Activated CD8-positive, alpha-beta T cell treated with anti-CD3 and anti-CD28 coated beads, Interleukin-2, amount 10 ng/mL, durations not matched to agents 7 days and 5 days (primary cell): Measurements from ENCODE around the gene CYP2D6. TPM values are rescaled to one million over a fixed set of nuclear protein-coding genes. Genes with fewer than 3 reads are reported as not detected.

Source experiments
- ATAC-seq: fragments of 150-1000 bp; cut with Tn5 transposase; one replicate; pipeline ENCODE4 v1.10.0; 2021; ENCODE audit warnings: moderate library complexity
- CTCF ChIA-PET: fragments of 350-600 bp; sonication (Branson Sonifier 250); formaldehyde crosslinking; loops from one replicate; lab custom pipeline; 2021; ENCODE audit warnings: antibody characterized with exemption; lab: Charles Lee
- POLR2A ChIA-PET: fragments of 350-600 bp; sonication (Branson Sonifier 250); formaldehyde crosslinking; loops from one replicate; lab custom pipeline; 2021; ENCODE audit warnings: antibody characterized with exemption; lab: Charles Lee
- DNase-seq: peaks from one replicate; pipeline ENCODE4 v3.0.0-alpha.2; 2020
- H3K27ac Mint-ChIP-seq: one replicate; pipeline ENCODE4 v1.8.0; 2021; ENCODE audit warnings: mild to moderate bottlenecking, mixed read lengths
- H3K27me3 Mint-ChIP-seq: one replicate; pipeline ENCODE4 v1.8.0; 2021; ENCODE audit warnings: low read depth, mixed read lengths
- H3K36me3 Mint-ChIP-seq: one replicate; pipeline ENCODE4 v1.8.0; 2021; ENCODE audit warnings: low read depth, mixed read lengths
- H3K4me1 Mint-ChIP-seq: one replicate; pipeline ENCODE4 v1.8.0; 2021; ENCODE audit warnings: low read depth, mixed read lengths
- H3K4me3 Mint-ChIP-seq: one replicate; pipeline ENCODE4 v1.8.0; 2021; ENCODE audit warnings: mild to moderate bottlenecking, mixed read lengths
- H3K9me3 Mint-ChIP-seq: one replicate; pipeline ENCODE4 v1.8.0; 2022; ENCODE audit warnings: mixed read lengths; ENCODE audit not compliant: insufficient read depth
- total RNA-seq, 2 experiments: library from RNA; stranded (reverse); gene quantifications; one replicate each; pipeline ENCODE4 v1.2.3, GENCODE V29; 2021

The CYP2D6 gene
- total RNA-seq, 2 experiments from 2014 or later = 2.9 to 3.6 TPM

- Mint-ChIP-seq H3K27ac (peak overlapping the region; percentile 52), H3K36me3 (peaks cover 19% of the 10 kb centered on the region), H3K4me1 (peaks cover 44% of the 10 kb centered on the region), H3K27me3 (no peaks in the 10 kb centered on the region), H3K9me3 (no peaks in the 10 kb centered on the region), H3K4me3 (no peak overlapping the region)
- ChIA-PET CTCF (interaction anchor here (4.2 kb wide), 1 partner anchor 13 kb away, joined by 40 read pairs; the partner anchor contains the start of gene NDUFA6), POLR2A (interaction anchor here (1.0 to 4.4 kb wide), 4 partner anchors 8 to 296 kb away, joined by 3 to 95 read pairs (median 16); partner anchors contain the start of genes NAGA and NDUFA6)
- DNase-seq (no peak), ATAC-seq (no peak)
These were observed 53.0 kb downstream of the CYP2D6 start for GRCh38 chr22:42077486-42078125.

- peaks cover 42% of the 10 kb centered on the region for H3K4me1 Mint-ChIP-seq
- DNase-seq (no peak), ATAC-seq (no peak)
- no peak overlapping the region for H3K27ac Mint-ChIP-seq
- H3K9me3 Mint-ChIP-seq = no peaks in the 10 kb centered on the region
- no peaks in the 10 kb centered on the region for H3K27me3 Mint-ChIP-seq
- H3K36me3 Mint-ChIP-seq = peaks cover 14% of the 10 kb centered on the region
- ChIA-PET POLR2A (no interaction called here), CTCF (interaction anchor here (0.7 to 2.3 kb wide), 4 partner anchors 10 to 109 kb away, joined by 3 to 20 read pairs (median 6); partner anchors contain the start of gene NDUFA6)
- no peak overlapping the region for H3K4me3 Mint-ChIP-seq
These were observed 53.7 kb downstream of the CYP2D6 start for GRCh38 chr22:42076764-42077485.

Other genes starting within 250 kb of the CYP2D6 start
- gene SHISA8, start 215.7 kb downstream of the CYP2D6 start, total RNA-seq = not detected
- gene TNFRSF13C, start 204.0 kb downstream of the CYP2D6 start, total RNA-seq = 1 to 10 TPM; 1.2 to 1.6 TPM
- gene CENPM, start 183.7 kb downstream of the CYP2D6 start, total RNA-seq = 10 to 100 TPM; 83.6 to 83.8 TPM
- gene SEPTIN3, start 161.4 kb downstream of the CYP2D6 start, total RNA-seq = under 1 TPM; 0.21 to 0.37 TPM
- 1 to 10 TPM; 1.1 to 1.3 TPM for gene WBP2NL, start 132.0 kb downstream of the CYP2D6 start, total RNA-seq
- gene NAGA, start 60.0 kb downstream of the CYP2D6 start, total RNA-seq = 10 to 100 TPM; 17.1 to 18.1 TPM
- gene PHETA2, start 56.6 kb downstream of the CYP2D6 start, total RNA-seq = 1 to 10 TPM; 1.6 to 1.9 TPM
- gene SMDT1, start 51.1 kb downstream of the CYP2D6 start, total RNA-seq = 10 to 100 TPM; 77.2 to 78.2 TPM
- gene NDUFA6, start 40.0 kb downstream of the CYP2D6 start, total RNA-seq = 100 to 1,000 TPM in 1 of 2 experiments, 10 to 100 TPM in 1; 90.7 to 102 TPM
- 10 to 100 TPM; 75.9 to 80.5 TPM for gene TCF20, start 139.8 kb upstream of the CYP2D6 start, total RNA-seq